GM10248 (cell line): ENCODE results near the gene PRR13.

Source experiments
- CTCF ChIA-PET: fragments of 300-600 bp; sonication (Branson Sonifier 250); formaldehyde crosslinking; extraction: SDS; loops from one replicate; lab custom pipeline; 2021; ENCODE audit warnings: antibody characterized with exemption; lab: Yijun Ruan, JAX
- POLR2A ChIA-PET: fragments of 350-650 bp; sonication (Branson Sonifier 250); formaldehyde crosslinking; extraction: SDS; loops from one replicate; lab custom pipeline; 2020; ENCODE audit warnings: antibody characterized with exemption; lab: Yijun Ruan, JAX
- DNase-seq: peaks from one replicate; pipeline ENCODE4 v3.0.0; 2012; ENCODE audit errors: extremely low spot score
- TF ChIP-seq, protein P1 (sequence below): IDR thresholded peaks from 2 replicates; pipeline ENCODE4 v1.5.1; 2012; ENCODE audit warnings: mild to moderate bottlenecking, low read depth; ENCODE audit errors: extremely low read depth, missing control alignments, control extremely low read depth

PRR13 gene

DNA sequence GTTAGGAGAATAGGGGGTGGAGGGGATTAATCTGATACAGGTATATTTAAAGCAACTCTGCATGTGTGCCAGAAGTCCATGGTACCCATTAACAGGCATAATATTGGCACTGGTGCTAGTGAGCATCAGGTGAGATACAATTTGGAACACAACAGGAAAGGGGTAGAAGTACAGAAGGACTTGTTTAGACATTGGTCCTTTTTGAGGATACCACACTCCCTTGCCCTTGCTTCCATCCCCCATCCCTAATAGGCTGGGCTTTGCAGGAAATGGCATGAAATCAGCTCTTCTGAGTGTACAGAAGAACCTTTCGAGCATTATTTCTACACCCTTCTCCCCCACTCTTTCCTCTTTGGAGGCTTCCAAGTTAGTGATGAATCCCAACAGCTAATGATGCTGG lies 26.7 kb downstream of the PRR13 start:
- no peak for DNase-seq
- POLR2A ChIA-PET = interaction anchor here (1.0 to 2.0 kb wide), 4 partner anchors 8 to 33 kb away, joined by 3 to 8 read pairs (median 6); partner anchors contain the start of gene TARBP2
- CTCF ChIA-PET = interaction anchor here (1.1 to 1.6 kb wide), 4 partner anchors 9 to 13 kb away, joined by 3 to 4 read pairs (median 3); no protein-coding TSS in a partner anchor
- TF ChIP-seq, protein P1, sequence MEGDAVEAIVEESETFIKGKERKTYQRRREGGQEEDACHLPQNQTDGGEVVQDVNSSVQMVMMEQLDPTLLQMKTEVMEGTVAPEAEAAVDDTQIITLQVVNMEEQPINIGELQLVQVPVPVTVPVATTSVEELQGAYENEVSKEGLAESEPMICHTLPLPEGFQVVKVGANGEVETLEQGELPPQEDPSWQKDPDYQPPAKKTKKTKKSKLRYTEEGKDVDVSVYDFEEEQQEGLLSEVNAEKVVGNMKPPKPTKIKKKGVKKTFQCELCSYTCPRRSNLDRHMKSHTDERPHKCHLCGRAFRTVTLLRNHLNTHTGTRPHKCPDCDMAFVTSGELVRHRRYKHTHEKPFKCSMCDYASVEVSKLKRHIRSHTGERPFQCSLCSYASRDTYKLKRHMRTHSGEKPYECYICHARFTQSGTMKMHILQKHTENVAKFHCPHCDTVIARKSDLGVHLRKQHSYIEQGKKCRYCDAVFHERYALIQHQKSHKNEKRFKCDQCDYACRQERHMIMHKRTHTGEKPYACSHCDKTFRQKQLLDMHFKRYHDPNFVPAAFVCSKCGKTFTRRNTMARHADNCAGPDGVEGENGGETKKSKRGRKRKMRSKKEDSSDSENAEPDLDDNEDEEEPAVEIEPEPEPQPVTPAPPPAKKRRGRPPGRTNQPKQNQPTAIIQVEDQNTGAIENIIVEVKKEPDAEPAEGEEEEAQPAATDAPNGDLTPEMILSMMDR = no peak

- ChIA-PET POLR2A (interaction anchor here (0.7 to 1.0 kb wide), 2 partner anchors 15 to 227 kb away, joined by 6 to 8 read pairs; no protein-coding TSS in a partner anchor), CTCF (interaction anchor here (1.0 to 4.3 kb wide), 5 partner anchors 10 to 127 kb away, joined by 4 to 20 read pairs (median 5); no protein-coding TSS in a partner anchor)
- TF ChIP-seq, protein P1 = no peak
- no peak for DNase-seq
Observed at GRCh38 chr12:53472056-53472582, 30.6 kb downstream of the PRR13 start.

GRCh38 chr12:53474077-53474476 lies 32.5 kb downstream of the PRR13 start:
- TF ChIP-seq, protein P1 = no peak
- POLR2A ChIA-PET = interaction anchor here (1.3 to 1.6 kb wide), 3 partner anchors 10 to 27 kb away, joined by 3 to 8 read pairs (median 3); partner anchors contain the start of gene TARBP2
- no peak for DNase-seq
- CTCF ChIA-PET = interaction anchor here (0.6 to 4.3 kb wide), 9 partner anchors 8 to 261 kb away, joined by 3 to 22 read pairs (median 4); partner anchors contain the start of gene TARBP2

GRCh38 chr12:53474819-53475218 lies 33.3 kb downstream of the PRR13 start:
- CTCF ChIA-PET = interaction anchor here (1.0 to 4.3 kb wide), 14 partner anchors 8 to 154 kb away, joined by 3 to 22 read pairs (median 4); partner anchors contain the start of gene AAAS
- no peak for DNase-seq
- TF ChIP-seq, protein P1 = no peak
- POLR2A ChIA-PET = interaction anchor here (0.5 to 1.6 kb wide), 5 partner anchors 16 to 26 kb away, joined by 3 to 12 read pairs (median 5); partner anchors contain the start of gene TARBP2

DNA sequence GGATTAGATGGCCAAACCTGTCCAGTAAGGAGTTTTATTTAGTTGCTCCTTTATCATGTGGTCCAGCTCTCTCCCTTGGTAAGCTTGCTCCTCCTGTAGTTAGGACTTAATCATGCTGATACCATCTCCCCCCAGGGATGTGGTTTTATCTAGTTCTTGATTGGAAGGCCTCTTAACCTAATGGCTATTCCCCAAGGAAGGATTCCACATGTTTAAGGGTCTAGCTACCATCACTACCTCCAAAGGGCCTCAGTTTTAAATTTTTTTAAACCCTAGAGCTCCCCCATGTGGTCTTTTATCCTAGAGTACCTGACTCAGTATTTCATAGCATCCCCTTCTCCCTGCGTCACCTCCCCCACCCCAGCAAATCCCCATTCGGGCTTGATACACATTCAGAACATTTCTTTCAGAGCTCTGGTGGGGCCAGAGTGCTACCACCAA lies 35.3 kb downstream of the PRR13 start:
- TF ChIP-seq, protein P1 = no peak
- ChIA-PET POLR2A (interaction anchor here (0.5 to 1.7 kb wide), 5 partner anchors 9 to 577 kb away, joined by 3 to 9 read pairs (median 3); partner anchors contain the start of gene HOXC4), CTCF (interaction anchor here (0.6 to 3.9 kb wide), 18 partner anchors 9 to 155 kb away, joined by 3 to 22 read pairs (median 7); partner anchors contain the start of gene AAAS)
- DNase-seq = no peak

- TF ChIP-seq, protein P1 = no peak
- CTCF ChIA-PET = interaction anchor here (0.8 to 3.8 kb wide), 6 partner anchors 10 to 158 kb away, joined by 3 to 18 read pairs (median 5); partner anchors contain the start of gene AAAS
- POLR2A ChIA-PET = interaction anchor here (0.6 to 1.7 kb wide), 4 partner anchors 10 to 276 kb away, joined by 3 to 8 read pairs (median 4); no protein-coding TSS in a partner anchor
- no peak for DNase-seq
Observed at GRCh38 chr12:53478865-53479264, 37.3 kb downstream of the PRR13 start.
